ENCODE results near the gene HMGCS1. TPM values are rescaled to one million over a fixed set of nuclear protein-coding genes. Genes with fewer than 3 reads are reported as not detected.

Gene HMGCS1
- total and polyA plus RNA-seq, 9 of the 15 experiments (the other 6 are each of a cell fraction or from before 2014, with no cell fraction given): 43.7 to 337 (median 111) TPM

DNA sequence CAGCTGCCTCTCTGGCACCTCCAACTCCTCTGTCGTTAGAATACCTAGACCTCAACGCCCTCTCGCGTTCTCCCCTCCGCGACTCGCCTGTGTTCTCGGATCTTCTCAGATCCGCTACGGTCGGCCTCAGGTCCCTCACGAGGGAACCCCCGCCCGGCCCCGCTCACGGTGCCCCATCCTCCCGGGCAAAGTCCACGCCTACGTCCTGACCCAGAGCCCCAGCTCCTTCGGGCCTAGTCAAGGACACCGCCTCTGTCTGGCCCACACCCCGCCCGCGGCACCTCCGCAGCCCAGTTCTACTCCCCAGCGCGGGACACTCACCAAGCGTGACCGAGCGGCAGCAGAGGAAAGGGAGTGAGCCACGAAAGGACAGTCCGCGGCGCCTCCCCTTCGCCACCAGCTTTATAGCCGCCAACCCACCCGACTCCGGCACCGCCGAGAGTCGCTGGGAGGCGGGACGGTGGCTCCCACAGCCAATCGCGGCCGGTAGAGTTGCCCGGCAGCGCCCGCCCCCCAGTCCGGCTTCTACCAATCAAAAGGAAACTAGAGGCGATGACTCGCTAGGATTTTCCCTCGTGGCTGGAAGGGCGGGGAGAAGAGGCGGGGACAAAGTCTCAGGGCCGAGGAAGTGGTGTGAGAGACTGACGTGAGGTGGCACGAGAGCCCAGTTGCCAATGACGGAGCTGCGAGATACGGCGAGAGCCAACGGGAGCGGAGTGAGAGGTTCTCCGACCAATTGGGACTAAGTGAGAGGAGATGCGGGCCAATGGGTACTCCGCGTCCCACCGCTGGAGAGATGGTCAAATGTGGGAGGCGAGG is at the start of gene HMGCS1 (continued):
- TF ChIP-seq, protein P1, sequence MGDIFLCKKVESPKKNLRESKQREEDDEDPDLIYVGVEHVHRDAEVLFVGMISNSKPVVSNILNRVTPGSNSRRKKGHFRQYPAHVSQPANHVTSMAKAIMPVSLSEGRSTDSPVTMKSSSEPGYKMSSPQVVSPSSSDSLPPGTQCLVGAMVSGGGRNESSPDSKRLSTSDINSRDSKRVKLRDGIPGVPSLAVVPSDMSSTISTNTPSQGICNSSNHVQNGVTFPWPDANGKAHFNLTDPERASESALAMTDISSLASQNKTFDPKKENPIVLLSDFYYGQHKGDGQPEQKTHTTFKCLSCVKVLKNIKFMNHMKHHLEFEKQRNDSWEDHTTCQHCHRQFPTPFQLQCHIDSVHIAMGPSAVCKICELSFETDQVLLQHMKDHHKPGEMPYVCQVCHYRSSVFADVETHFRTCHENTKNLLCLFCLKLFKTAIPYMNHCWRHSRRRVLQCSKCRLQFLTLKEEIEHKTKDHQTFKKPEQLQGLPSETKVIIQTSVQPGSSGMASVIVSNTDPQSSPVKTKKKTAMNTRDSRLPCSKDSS (IDR thresholded peaks at IDR 0.05; ENCODE audit: low read depth, partially characterized antibody): no peak
- TF ChIP-seq FOXA1 (IDR thresholded peaks at IDR 0.05; ENCODE audit: borderline replicate concordance) (no peak), TEAD1 (CRISPR knock-in tag; IDR thresholded peaks at IDR 0.05) (peak; percentile 17 to 57; a peak in 2 of 4 replicates), EP300 (IDR thresholded peaks at IDR 0.05; ENCODE audit: low read length) (peak; percentile 69; the same call in 1 of the 2 replicates), ZFPM2 (CRISPR knock-in tag; IDR thresholded peaks at IDR 0.05) (no peak), SMARCC2 (IDR thresholded peaks at IDR 0.05; ENCODE audit: low read depth) (no peak), ZNF695 (CRISPR knock-in tag; IDR thresholded peaks at IDR 0.05) (0 out of 2 replicates have a peak, but pooled peaks have one; percentile 41), HDAC1 (IDR thresholded peaks at IDR 0.05) (peak in 1 of 2 experiments; percentile 89; a peak in 2 of 4 replicates), ZNF12 (CRISPR knock-in tag; IDR thresholded peaks at IDR 0.05) (0 out of 2 replicates have a peak, but pooled peaks have one; percentile 73), JUND (IDR thresholded peaks at IDR 0.05; ENCODE audit: borderline replicate concordance, low read depth, low read length) (peak; percentile 56), JUND (tag; IDR thresholded peaks at IDR 0.05; ENCODE audit: borderline replicate concordance, low read depth, low read length) (no peak; the same call in 2 of the 3 replicates), ARID1B (IDR thresholded peaks at IDR 0.05) (no peak), JUNB (CRISPR knock-in tag; conservative IDR thresholded peaks at IDR 0.05) (no peak), SMARCA5 (IDR thresholded peaks at IDR 0.05) (0 out of 2 replicates have a peak, but pooled peaks have one; percentile 37), SOX6 (IDR thresholded peaks at IDR 0.05) (no peak)
- TF ChIP-seq, protein P2, sequence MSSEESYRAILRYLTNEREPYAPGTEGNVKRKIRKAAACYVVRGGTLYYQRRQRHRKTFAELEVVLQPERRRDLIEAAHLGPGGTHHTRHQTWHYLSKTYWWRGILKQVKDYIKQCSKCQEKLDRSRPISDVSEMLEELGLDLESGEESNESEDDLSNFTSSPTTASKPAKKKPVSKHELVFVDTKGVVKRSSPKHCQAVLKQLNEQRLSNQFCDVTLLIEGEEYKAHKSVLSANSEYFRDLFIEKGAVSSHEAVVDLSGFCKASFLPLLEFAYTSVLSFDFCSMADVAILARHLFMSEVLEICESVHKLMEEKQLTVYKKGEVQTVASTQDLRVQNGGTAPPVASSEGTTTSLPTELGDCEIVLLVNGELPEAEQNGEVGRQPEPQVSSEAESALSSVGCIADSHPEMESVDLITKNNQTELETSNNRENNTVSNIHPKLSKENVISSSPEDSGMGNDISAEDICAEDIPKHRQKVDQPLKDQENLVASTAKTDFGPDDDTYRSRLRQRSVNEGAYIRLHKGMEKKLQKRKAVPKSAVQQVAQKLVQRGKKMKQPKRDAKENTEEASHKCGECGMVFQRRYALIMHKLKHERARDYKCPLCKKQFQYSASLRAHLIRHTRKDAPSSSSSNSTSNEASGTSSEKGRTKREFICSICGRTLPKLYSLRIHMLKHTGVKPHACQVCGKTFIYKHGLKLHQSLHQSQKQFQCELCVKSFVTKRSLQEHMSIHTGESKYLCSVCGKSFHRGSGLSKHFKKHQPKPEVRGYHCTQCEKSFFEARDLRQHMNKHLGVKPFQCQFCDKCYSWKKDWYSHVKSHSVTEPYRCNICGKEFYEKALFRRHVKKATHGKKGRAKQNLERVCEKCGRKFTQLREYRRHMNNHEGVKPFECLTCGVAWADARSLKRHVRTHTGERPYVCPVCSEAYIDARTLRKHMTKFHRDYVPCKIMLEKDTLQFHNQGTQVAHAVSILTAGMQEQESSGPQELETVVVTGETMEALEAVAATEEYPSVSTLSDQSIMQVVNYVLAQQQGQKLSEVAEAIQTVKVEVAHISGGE (CRISPR knock-in tag; IDR thresholded peaks at IDR 0.05): peak in 1 of 3 experiments; percentile 34; a peak in 2 of 6 replicates
- TF ChIP-seq, protein P3, sequence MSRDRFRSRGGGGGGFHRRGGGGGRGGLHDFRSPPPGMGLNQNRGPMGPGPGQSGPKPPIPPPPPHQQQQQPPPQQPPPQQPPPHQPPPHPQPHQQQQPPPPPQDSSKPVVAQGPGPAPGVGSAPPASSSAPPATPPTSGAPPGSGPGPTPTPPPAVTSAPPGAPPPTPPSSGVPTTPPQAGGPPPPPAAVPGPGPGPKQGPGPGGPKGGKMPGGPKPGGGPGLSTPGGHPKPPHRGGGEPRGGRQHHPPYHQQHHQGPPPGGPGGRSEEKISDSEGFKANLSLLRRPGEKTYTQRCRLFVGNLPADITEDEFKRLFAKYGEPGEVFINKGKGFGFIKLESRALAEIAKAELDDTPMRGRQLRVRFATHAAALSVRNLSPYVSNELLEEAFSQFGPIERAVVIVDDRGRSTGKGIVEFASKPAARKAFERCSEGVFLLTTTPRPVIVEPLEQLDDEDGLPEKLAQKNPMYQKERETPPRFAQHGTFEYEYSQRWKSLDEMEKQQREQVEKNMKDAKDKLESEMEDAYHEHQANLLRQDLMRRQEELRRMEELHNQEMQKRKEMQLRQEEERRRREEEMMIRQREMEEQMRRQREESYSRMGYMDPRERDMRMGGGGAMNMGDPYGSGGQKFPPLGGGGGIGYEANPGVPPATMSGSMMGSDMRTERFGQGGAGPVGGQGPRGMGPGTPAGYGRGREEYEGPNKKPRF (IDR thresholded peaks at IDR 0.05; ENCODE audit: low read depth, low read length): no peak
- TF ChIP-seq, protein P4, sequence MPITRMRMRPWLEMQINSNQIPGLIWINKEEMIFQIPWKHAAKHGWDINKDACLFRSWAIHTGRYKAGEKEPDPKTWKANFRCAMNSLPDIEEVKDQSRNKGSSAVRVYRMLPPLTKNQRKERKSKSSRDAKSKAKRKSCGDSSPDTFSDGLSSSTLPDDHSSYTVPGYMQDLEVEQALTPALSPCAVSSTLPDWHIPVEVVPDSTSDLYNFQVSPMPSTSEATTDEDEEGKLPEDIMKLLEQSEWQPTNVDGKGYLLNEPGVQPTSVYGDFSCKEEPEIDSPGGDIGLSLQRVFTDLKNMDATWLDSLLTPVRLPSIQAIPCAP (CRISPR knock-in tag; IDR thresholded peaks at IDR 0.05; ENCODE audit: borderline replicate concordance): no peak
